ENCODE measurements around the gene MTERF4.

GRCh38 chr2:241126201-241126611, 24.1 kb upstream of the MTERF4 start:
- TF ChIP-seq CTCF (IDR thresholded peaks at IDR 0.05; ENCODE audit: low read depth, low read length) (no peak), POLR2A (IDR thresholded peaks at IDR 0.05; ENCODE audit: extremely low read depth, insufficient read length) (no peak), MAX (IDR thresholded peaks at IDR 0.05; ENCODE audit: low read depth, low read length) (no peak)
